ENCODE results near the gene TLCD2.

Gene TLCD2

GRCh38 chr17:1752425-1753262 lies 42.5 kb upstream of the TLCD2 start:
- TF ChIP-seq YY1 (IDR thresholded peaks at IDR 0.05; ENCODE audit: low read depth) = no peak
- no peak for TF ChIP-seq EGR1 (IDR thresholded peaks at IDR 0.05)
- TF ChIP-seq CREB1 (IDR thresholded peaks at IDR 0.05; ENCODE audit: low read depth) = no peak
- no peak for TF ChIP-seq NFIC (IDR thresholded peaks at IDR 0.05)
- no peak for TF ChIP-seq TEAD4 (IDR thresholded peaks at IDR 0.05)
- TF ChIP-seq RAD21 (IDR thresholded peaks at IDR 0.05; ENCODE audit: low read depth) = no peak
- no peak for TF ChIP-seq TCF12 (IDR thresholded peaks at IDR 0.05; ENCODE audit: low read depth)

- TF ChIP-seq NFIC (IDR thresholded peaks at IDR 0.05) = no peak
- no peak for TF ChIP-seq MAX (IDR thresholded peaks at IDR 0.05)
- TF ChIP-seq TCF12 (IDR thresholded peaks at IDR 0.05; ENCODE audit: low read depth) = no peak
- no peak for TF ChIP-seq REST (IDR thresholded peaks at IDR 0.05; ENCODE audit: low read depth)
- no peak for TF ChIP-seq TEAD4 (IDR thresholded peaks at IDR 0.05)
- no peak for TF ChIP-seq CEBPB (IDR thresholded peaks at IDR 0.05)
- TF ChIP-seq ZBTB7A (IDR thresholded peaks at IDR 0.05; ENCODE audit: low read depth) = no peak
- TF ChIP-seq EGR1 (IDR thresholded peaks at IDR 0.05) = no peak
- no peak for TF ChIP-seq EP300 (IDR thresholded peaks at IDR 0.05; ENCODE audit: borderline replicate concordance)
- no peak for TF ChIP-seq FOXM1 (IDR thresholded peaks at IDR 0.05; ENCODE audit: borderline replicate concordance, low read depth)
- TF ChIP-seq CREB1 (IDR thresholded peaks at IDR 0.05; ENCODE audit: low read depth) = no peak
- no peak for TF ChIP-seq USF1 (IDR thresholded peaks at IDR 0.05)
- TF ChIP-seq YY1 (IDR thresholded peaks at IDR 0.05; ENCODE audit: low read depth) = no peak
- TF ChIP-seq TAF1 (IDR thresholded peaks at IDR 0.05; ENCODE audit: low read depth) = no peak
- no peak for TF ChIP-seq RAD21 (IDR thresholded peaks at IDR 0.05; ENCODE audit: low read depth)
Measured at GRCh38 chr17:1750628-1751027, 40.5 kb upstream of the TLCD2 start.

- TF ChIP-seq CEBPB (IDR thresholded peaks at IDR 0.05) = no peak
- TF ChIP-seq YY1 (IDR thresholded peaks at IDR 0.05; ENCODE audit: low read depth) = no peak
- TF ChIP-seq MAX (IDR thresholded peaks at IDR 0.05) = no peak
- TF ChIP-seq USF1 (IDR thresholded peaks at IDR 0.05) = no peak
- TF ChIP-seq EP300 (IDR thresholded peaks at IDR 0.05; ENCODE audit: borderline replicate concordance) = no peak
Measured at GRCh38 chr17:1746975-1747543, 36.9 kb upstream of the TLCD2 start.

GRCh38 chr17:1745513-1746020 lies 35.4 kb upstream of the TLCD2 start:
- TF ChIP-seq NFIC (IDR thresholded peaks at IDR 0.05) = no peak
- TF ChIP-seq TAF1 (IDR thresholded peaks at IDR 0.05; ENCODE audit: low read depth) = no peak
- no peak for TF ChIP-seq CREB1 (IDR thresholded peaks at IDR 0.05; ENCODE audit: low read depth)
- TF ChIP-seq RAD21 (IDR thresholded peaks at IDR 0.05; ENCODE audit: low read depth) = no peak
- no peak for TF ChIP-seq USF1 (IDR thresholded peaks at IDR 0.05)
- TF ChIP-seq TCF12 (IDR thresholded peaks at IDR 0.05; ENCODE audit: low read depth) = no peak
- no peak for TF ChIP-seq MAX (IDR thresholded peaks at IDR 0.05)
- no peak for TF ChIP-seq YY1 (IDR thresholded peaks at IDR 0.05; ENCODE audit: low read depth)
- TF ChIP-seq ZBTB7A (IDR thresholded peaks at IDR 0.05; ENCODE audit: low read depth) = no peak
- no peak for TF ChIP-seq REST (IDR thresholded peaks at IDR 0.05; ENCODE audit: low read depth)
- TF ChIP-seq EP300 (IDR thresholded peaks at IDR 0.05; ENCODE audit: borderline replicate concordance) = no peak
- no peak for TF ChIP-seq CEBPB (IDR thresholded peaks at IDR 0.05)
- TF ChIP-seq FOXM1 (IDR thresholded peaks at IDR 0.05; ENCODE audit: borderline replicate concordance, low read depth) = no peak
- no peak for TF ChIP-seq TEAD4 (IDR thresholded peaks at IDR 0.05)
- TF ChIP-seq EGR1 (IDR thresholded peaks at IDR 0.05) = no peak
